Measurements from ENCODE around the gene ZBTB48.

ZBTB48 gene

DNA sequence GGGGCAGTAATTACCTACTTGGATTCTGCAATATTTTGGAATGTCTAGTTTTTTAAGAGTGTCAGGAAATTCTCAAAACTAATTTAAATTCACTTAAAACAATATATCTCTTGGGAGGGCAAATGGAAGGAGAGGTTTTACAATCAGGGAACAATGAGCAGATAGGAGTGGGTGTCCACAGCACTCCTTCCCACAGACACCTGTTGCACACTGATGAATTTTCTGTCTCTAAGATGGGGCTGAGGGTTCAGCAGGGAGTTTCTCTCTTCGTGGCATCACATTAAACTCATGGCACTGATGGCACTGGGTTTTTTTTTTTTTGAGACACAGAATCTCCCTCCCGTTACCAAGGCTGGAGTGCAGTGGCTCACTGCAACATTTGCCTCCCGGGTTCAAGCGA is 39.3 kb downstream of the ZBTB48 start:
- peaks cover 63% of the 10 kb centered on the region for H3K36me3 ChIP-seq (ENCODE audit: insufficient read depth, low read length)
- H2AFZ ChIP-seq (ENCODE audit: low read depth, low read length): no peak overlapping the region

DNA sequence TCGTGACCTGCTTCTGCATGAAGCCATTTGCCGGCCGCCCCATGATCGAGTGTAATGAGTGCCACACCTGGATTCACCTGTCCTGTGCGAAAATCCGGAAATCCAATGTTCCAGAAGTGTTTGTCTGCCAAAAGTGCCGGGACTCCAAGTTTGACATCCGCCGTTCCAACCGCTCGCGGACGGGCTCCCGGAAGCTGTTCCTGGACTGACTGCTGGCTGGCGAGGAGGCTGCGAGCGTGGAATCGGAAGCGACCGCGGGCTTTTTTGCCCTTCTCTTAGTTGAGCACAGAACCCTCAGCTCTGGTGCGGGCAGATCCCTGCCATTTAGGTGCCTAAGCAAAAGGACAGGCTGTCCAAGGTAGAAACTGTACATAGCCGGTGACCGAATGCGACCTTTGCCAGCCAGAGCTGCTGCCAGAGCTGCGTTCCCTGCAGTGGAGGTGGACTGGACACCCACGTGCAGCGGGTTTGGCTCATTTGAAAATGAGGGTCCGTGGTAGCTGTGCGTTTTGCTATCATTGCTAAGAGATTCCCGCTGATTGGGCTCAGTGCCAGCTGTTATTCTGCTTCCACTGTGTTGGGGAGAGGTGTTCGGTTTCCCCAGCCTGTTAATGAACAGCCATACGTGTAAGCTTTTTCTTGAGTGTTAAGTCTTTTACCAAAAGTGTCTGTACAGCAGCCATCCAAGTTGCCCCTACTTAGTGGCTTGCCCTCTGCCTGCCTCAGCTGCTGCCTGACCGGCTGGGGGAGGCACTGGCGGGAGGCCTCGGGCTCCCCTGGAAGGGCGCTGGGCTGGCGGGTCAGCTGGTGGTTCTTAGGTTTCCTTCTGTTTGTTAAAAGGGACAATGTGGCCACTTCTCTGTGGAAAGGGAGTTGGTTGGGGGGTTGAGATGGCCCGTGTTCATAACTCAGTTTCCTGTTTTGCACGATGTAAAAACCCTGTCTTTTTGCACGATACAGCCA is 41.9 kb downstream of the ZBTB48 start:
- Histone ChIP-seq H3K9me3 (ENCODE audit: low read length) (no peaks in the 10 kb centered on the region), H3K27me3 (ENCODE audit: insufficient read depth, low read length) (no peaks in the 10 kb centered on the region), H3K36me3 (ENCODE audit: insufficient read depth, low read length) (peaks cover 63% of the 10 kb centered on the region)

More for the DNA sequence above, 39.3 kb downstream of the ZBTB48 start:
- Histone ChIP-seq H3K4me3 (ENCODE audit: low read length) (no peak overlapping the region), H3K4me1 (ENCODE audit: insufficient read depth, low read length) (peaks cover 2% of the 10 kb centered on the region), H3K9me3 (ENCODE audit: low read length) (no peaks in the 10 kb centered on the region), H3K27me3 (ENCODE audit: insufficient read depth, low read length) (no peaks in the 10 kb centered on the region)

DNA sequence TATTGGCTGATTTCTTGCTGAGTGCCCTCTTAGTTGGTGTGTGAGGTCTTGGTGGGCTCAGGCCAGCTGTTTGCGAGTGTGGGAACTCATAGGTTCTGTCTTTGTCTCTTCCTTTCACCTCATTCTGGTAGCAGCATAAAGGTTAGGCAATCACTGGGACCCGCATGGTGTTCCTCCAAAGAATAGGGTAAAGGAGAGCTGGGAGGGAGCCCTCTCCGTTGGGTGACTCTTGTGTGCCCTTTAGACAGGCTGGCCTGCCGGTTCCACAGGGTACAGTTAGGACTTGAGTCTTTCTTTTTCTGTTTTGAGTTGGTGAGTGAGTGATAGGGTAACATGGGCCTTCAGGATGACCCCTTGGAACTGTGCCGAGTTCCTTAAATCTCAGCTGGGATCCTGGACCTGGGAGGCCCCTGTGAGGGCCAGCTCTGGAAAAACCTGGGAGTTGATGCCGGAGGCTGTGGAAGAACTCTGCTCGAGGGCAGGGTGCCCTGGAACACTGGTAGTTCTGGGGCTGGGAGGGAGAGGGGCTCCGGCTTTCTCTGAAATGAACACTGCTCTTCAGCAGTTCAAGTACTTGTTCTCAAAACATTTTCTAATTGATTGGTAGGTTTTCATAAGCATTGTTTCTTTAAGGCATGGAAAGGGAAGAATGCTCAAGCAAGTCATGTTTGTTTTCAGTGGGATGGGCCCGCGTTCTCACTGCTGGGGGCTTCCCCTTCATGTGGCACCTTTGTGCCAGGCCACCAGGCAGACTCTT is 42.8 kb downstream of the ZBTB48 start:
- H3K9me3 ChIP-seq (ENCODE audit: low read length): no peaks in the 10 kb centered on the region
- peaks cover 62% of the 10 kb centered on the region for H3K36me3 ChIP-seq (ENCODE audit: insufficient read depth, low read length)

More for the DNA sequence above, 41.9 kb downstream of the ZBTB48 start:
- Histone ChIP-seq H3K4me3 (ENCODE audit: low read length) (no peak overlapping the region), H3K4me1 (ENCODE audit: insufficient read depth, low read length) (peaks cover 8% of the 10 kb centered on the region), H2AFZ (ENCODE audit: low read depth, low read length) (no peak overlapping the region)

DNA sequence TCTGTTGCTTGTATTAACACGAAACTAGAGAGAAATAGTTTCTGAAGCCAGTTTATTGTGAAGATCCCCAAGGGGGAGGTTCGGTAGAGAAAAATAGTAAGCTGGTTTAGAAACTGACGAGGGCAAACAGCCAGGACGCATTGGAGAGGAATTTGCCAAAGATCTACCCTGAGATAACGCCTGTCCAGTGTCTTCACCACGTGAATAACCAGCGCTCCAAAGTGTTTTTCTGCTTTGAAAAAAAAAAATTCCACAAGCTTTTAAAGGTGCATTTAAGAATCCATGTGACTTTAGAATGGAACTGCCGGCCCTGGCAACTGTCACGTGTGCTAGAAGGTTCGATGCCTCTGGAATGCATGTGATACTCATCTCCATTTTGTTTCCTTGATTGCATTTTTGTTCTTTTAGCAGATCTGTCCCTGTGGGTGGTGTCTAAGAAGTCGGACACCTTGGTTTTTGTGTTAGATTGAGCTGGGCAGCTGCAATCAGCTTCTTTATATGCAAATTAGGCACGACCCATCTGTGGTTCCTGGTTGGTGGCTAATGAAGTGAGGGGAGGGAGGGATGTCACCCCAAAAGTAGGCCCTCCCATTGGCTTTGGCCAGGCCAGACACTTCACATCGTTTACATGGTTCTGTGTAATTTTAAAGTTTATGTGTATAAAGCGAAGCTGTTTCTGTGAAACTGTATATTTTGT is 43.6 kb downstream of the ZBTB48 start:
- H3K27me3 ChIP-seq (ENCODE audit: insufficient read depth, low read length): no peaks in the 10 kb centered on the region
- H2AFZ ChIP-seq (ENCODE audit: low read depth, low read length): no peak overlapping the region
- H3K36me3 ChIP-seq (ENCODE audit: insufficient read depth, low read length): peaks cover 62% of the 10 kb centered on the region
- H3K4me3 ChIP-seq (ENCODE audit: low read length): no peak overlapping the region
- H3K9me3 ChIP-seq (ENCODE audit: low read length): no peaks in the 10 kb centered on the region
- H3K4me1 ChIP-seq (ENCODE audit: insufficient read depth, low read length): peaks cover 8% of the 10 kb centered on the region

More for the DNA sequence above, 42.8 kb downstream of the ZBTB48 start:
- Histone ChIP-seq H3K4me1 (ENCODE audit: insufficient read depth, low read length) (peaks cover 8% of the 10 kb centered on the region), H3K4me3 (ENCODE audit: low read length) (no peak overlapping the region), H2AFZ (ENCODE audit: low read depth, low read length) (no peak overlapping the region), H3K27me3 (ENCODE audit: insufficient read depth, low read length) (no peaks in the 10 kb centered on the region)

DNA sequence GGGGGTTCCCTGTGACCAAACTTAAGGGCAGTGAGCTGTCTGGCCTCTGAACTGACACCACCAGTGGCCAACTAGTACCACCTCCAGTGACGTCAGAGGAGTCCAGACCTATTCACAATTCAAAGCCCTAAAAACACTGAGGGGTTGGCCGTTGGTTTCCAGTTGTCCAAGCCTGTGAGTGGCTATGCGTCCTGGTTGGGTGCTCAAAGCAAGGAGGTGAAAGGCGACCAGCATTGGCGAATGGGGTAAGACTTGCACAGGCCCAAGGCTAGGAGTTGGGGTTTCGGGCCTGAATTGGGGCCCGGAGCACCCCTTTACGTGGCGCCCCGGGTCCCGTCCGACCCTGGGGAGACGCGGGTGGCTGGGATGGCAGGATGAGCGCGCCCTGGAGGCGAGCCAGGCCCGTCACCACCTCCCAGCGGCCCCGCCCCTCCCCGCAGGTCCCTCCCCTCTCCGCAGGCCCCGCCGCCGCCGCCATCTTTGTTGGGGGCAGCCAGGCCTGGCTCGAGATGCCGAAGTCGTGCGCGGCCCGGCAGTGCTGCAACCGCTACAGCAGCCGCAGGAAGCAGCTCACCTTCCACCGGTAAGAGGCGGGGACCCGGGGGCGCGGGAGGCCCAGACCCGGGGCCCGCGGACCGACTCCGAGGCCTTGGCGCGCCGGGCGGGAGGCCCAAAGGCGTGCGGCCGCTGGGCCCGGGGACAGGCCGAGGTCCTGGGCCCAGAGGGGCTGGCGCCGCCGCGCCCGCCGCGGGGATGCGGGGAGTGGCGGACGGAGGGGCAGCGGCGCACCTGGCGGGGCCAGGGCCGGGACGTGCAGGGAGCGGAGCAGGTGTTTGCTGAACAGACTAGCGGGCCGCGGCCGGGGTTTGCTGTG is 45.2 kb downstream of the ZBTB48 start, which contains the start of gene THAP3:
Gene THAP3, plus strand, starts transcription at position 159 of the 874 bp plus-strand sequence. Its CDS starts 351 bp downstream, at position 510.
- H3K4me3 ChIP-seq (ENCODE audit: low read length): peak within 1 kb of the TSS; percentile 57
- H3K27me3 ChIP-seq (ENCODE audit: insufficient read depth, low read length): no peaks in the 10 kb centered on the region
- H3K36me3 ChIP-seq (ENCODE audit: insufficient read depth, low read length): peaks cover 63% of the 10 kb centered on the region
- H2AFZ ChIP-seq (ENCODE audit: low read depth, low read length): peak within 1 kb of the TSS; percentile 74
- no peaks in the 10 kb centered on the region for H3K9me3 ChIP-seq (ENCODE audit: low read length)
- H3K4me1 ChIP-seq (ENCODE audit: insufficient read depth, low read length): peaks cover 8% of the 10 kb centered on the region

DNA sequence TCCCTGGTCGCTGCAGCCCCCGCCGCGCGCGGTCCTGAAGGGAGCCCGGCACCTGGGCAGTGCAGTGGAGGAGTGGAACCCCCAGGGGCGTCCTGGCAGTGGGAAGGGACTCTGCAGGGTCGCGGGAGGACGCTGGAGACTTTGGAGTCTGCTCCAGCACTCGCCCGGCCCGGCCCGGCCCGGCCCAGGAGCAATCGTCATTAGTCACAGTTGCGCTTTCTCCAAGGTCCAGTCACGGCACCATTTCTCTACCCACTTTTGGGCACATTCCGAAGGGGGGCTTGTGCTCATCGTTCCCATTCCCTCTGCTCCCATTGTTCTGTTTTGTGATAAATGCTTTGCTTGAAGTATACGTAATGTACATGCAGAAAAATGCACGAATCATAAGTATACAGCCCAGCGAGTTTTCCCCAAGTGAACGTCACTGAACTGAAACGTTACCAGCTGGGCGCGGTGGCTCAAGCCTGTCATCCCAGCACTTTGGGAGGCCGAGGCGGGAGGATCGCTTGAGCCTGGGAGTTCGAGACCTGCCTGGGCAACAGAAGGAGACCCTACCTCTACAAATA is 45.9 kb downstream of the ZBTB48 start:
- H3K4me3 ChIP-seq (ENCODE audit: low read length): peak overlapping the region; percentile 57
- peaks cover 62% of the 10 kb centered on the region for H3K36me3 ChIP-seq (ENCODE audit: insufficient read depth, low read length)
- no peaks in the 10 kb centered on the region for H3K27me3 ChIP-seq (ENCODE audit: insufficient read depth, low read length)
- no peaks in the 10 kb centered on the region for H3K9me3 ChIP-seq (ENCODE audit: low read length)
- H3K4me1 ChIP-seq (ENCODE audit: insufficient read depth, low read length): peaks cover 8% of the 10 kb centered on the region
- peak overlapping the region; percentile 74 for H2AFZ ChIP-seq (ENCODE audit: low read depth, low read length)

DNA sequence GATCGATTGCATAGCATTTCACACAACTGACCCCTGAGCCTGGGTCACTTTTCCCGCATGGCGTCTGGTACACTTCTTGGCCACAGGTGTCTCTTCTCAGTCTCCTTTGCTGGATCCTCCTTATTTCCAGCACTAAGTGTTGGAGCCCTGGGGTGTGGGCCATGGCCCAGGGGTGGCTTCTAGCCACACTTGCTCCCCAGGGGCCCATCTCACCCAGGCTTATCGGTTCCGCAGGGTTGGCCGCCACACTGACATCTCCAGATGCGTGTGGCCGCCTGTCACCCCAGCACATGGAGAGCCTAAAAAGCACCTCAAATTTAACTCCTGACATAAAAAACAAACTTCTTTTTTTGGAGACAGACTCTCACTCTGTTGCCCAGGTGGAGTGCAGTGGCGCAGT is 47.2 kb downstream of the ZBTB48 start:
- no peak overlapping the region for H3K4me3 ChIP-seq (ENCODE audit: low read length)
- H3K9me3 ChIP-seq (ENCODE audit: low read length): no peaks in the 10 kb centered on the region
- H3K27me3 ChIP-seq (ENCODE audit: insufficient read depth, low read length): no peaks in the 10 kb centered on the region
- no peak overlapping the region for H2AFZ ChIP-seq (ENCODE audit: low read depth, low read length)
- H3K4me1 ChIP-seq (ENCODE audit: insufficient read depth, low read length): peaks cover 8% of the 10 kb centered on the region
- peaks cover 49% of the 10 kb centered on the region for H3K36me3 ChIP-seq (ENCODE audit: insufficient read depth, low read length)

DNA sequence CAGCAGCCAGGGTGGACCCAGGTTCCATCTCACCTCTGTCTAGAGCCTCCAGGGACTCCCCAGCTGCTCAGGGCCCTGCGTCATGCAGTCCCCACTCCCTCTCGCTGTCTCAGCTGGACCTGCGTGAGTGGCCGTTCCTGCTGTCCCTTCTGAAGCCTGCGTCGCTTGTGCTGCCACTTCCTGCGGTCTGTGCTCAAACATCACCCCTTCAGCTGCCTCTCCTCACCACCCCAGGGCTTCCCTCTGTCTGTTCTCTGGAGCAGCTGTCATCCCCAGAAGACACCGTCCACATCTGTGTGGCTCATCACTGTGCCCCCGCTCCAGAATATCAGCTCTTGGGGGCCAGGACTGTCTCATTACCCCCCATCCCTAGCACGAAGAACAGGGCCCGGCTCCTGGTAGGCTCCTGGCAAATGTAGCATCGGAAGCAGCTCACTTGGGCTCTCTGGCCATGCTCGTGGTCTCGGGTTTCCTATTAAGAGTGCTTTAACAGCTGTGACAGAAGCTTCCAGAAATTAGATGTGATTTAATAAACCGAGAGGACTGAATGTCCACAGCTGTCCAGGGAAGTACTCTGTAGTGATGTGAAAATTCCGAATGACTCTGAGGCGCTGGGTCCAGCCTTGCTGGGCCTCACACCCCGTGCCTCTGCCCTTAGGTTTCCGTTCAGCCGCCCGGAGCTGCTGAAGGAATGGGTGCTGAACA is 48.2 kb downstream of the ZBTB48 start:
- no peaks in the 10 kb centered on the region for H3K27me3 ChIP-seq (ENCODE audit: insufficient read depth, low read length)
- H2AFZ ChIP-seq (ENCODE audit: low read depth, low read length): no peak overlapping the region
- peaks cover 8% of the 10 kb centered on the region for H3K4me1 ChIP-seq (ENCODE audit: insufficient read depth, low read length)
- H3K4me3 ChIP-seq (ENCODE audit: low read length): no peak overlapping the region
- H3K9me3 ChIP-seq (ENCODE audit: low read length): no peaks in the 10 kb centered on the region
- H3K36me3 ChIP-seq (ENCODE audit: insufficient read depth, low read length): peaks cover 50% of the 10 kb centered on the region

DNA sequence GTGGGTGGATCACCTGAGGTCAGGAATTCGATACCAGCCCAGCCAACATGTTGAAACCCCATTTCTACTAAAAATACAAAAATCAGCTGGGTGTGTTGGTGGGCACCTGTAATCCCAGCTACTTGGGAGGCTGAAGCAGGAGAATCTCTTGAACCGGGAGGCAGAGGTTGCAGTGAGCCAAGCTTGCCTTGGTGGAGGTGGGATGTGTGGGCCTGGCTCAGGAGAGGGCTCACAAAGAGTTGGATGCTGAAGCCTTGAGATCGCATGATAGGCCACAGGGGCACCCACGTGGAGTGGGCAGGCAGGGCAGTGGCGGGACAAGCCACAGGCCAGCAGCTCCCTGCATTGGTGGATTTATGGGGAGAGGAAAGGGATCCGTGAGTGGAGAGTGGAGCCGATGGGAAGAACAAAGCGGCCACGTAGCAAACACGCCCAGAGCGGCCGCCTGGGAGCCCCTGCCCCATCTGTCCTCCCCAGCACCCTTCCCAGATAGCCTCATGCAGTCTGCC is 49.2 kb downstream of the ZBTB48 start:
- H3K36me3 ChIP-seq (ENCODE audit: insufficient read depth, low read length): peaks cover 53% of the 10 kb centered on the region
- H2AFZ ChIP-seq (ENCODE audit: low read depth, low read length): no peak overlapping the region
- peaks cover 8% of the 10 kb centered on the region for H3K4me1 ChIP-seq (ENCODE audit: insufficient read depth, low read length)
- no peak overlapping the region for H3K4me3 ChIP-seq (ENCODE audit: low read length)
- no peaks in the 10 kb centered on the region for H3K27me3 ChIP-seq (ENCODE audit: insufficient read depth, low read length)
- H3K9me3 ChIP-seq (ENCODE audit: low read length): no peaks in the 10 kb centered on the region

DNA sequence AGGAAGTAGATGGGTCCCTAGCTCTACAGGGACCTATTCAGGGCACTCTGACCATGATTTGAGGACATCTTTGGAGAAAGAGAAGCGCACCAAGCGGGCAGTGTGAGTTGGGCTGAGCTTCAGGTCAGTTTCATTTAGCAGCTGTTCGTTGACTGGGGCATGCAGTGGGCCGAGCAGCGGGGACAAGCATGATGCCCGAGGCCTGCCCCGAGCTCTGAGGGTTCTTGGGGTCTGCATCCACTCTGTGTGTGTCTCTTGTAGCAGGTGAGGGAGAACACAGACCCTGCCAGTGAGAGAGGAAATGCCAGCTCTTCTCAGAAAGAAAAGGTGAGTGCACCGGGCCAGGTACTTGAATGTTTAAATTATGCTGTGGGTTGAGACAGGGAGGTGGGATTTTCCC is 50.2 kb downstream of the ZBTB48 start:
- H2AFZ ChIP-seq (ENCODE audit: low read depth, low read length): no peak overlapping the region

DNA sequence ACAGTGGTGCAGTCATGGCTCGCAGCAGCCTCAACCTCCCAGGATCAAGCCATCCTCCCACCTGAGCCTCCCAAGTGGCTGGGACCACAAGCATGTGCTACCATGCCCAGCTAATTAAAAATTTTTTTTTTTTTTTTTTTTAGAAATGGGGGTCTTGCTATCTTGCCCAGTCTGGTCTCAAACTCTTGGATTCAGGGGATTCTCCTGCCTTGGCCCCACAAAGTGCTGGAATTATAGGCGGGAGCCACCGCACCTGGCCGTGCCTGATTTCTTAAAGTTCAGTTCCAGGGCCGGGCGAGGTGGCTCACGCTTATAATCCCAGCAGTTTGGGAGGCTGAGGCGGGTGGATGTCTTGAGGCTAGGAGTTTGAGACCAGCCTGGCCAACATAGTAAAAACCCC is 51.3 kb downstream of the ZBTB48 start:
- no peaks in the 10 kb centered on the region for H3K27me3 ChIP-seq (ENCODE audit: insufficient read depth, low read length)
- peaks cover 69% of the 10 kb centered on the region for H3K36me3 ChIP-seq (ENCODE audit: insufficient read depth, low read length)

More for the DNA sequence above, 50.2 kb downstream of the ZBTB48 start:
- Histone ChIP-seq H3K4me3 (ENCODE audit: low read length) (no peak overlapping the region), H3K36me3 (ENCODE audit: insufficient read depth, low read length) (peaks cover 60% of the 10 kb centered on the region), H3K9me3 (ENCODE audit: low read length) (no peaks in the 10 kb centered on the region), H3K4me1 (ENCODE audit: insufficient read depth, low read length) (peaks cover 6% of the 10 kb centered on the region), H3K27me3 (ENCODE audit: insufficient read depth, low read length) (no peaks in the 10 kb centered on the region)

More for the DNA sequence above, 51.3 kb downstream of the ZBTB48 start:
- H3K4me3 ChIP-seq (ENCODE audit: low read length): no peak overlapping the region
- H2AFZ ChIP-seq (ENCODE audit: low read depth, low read length): no peak overlapping the region
- H3K4me1 ChIP-seq (ENCODE audit: insufficient read depth, low read length): no peaks in the 10 kb centered on the region
- H3K9me3 ChIP-seq (ENCODE audit: low read length): no peaks in the 10 kb centered on the region

Measured in neuron (in vitro differentiated cells).